Fibroblast of lung (primary cell): ENCODE results near the gene APBB2. TPM values are rescaled to one million over a fixed set of nuclear protein-coding genes. Genes with fewer than 3 reads are reported as not detected.

Experiments
- DNase-seq, 2 donors: peaks; one replicate each; pipeline versions ENCODE4 v3.0.0 to v3.0.0-alpha.2; 2010; ENCODE audit warnings: low read depth in 2 of 2
- H2AFZ ChIP-seq: 2 replicates; pipeline ENCODE4 v1.5.1; 2012; ENCODE audit warnings: low read length, control low read depth, inconsistent platforms
- H3K27ac ChIP-seq: 2 replicates; pipeline ENCODE4 v1.5.1; 2011; ENCODE audit warnings: low read length, control low read depth; ENCODE audit not compliant: insufficient read depth
- H3K27me3 ChIP-seq: 2 replicates; pipeline ENCODE4 v1.5.1; 2011; ENCODE audit warnings: mild to moderate bottlenecking, low read length; ENCODE audit not compliant: control insufficient read depth, insufficient read depth
- H3K36me3 ChIP-seq: 2 replicates; pipeline ENCODE4 v1.5.1; 2011; ENCODE audit warnings: low read length; ENCODE audit not compliant: control insufficient read depth, insufficient read depth
- H3K4me1 ChIP-seq: 2 replicates; pipeline ENCODE4 v1.5.1; 2011; ENCODE audit warnings: low read length; ENCODE audit not compliant: control insufficient read depth, insufficient read depth; ENCODE audit errors: extremely low read depth
- H3K4me2 ChIP-seq: 2 replicates; pipeline ENCODE4 v1.5.1; 2011; ENCODE audit warnings: low read length, control low read depth; ENCODE audit not compliant: insufficient read depth; ENCODE audit errors: extremely low read depth
- H3K4me3 ChIP-seq, 4 experiments: fragments of 200-600 bp in 1 of 4; sonication (generic) in 1 of 4; replicated peaks in 1 of 4; 2 replicates each; pipeline ENCODE4 v1.5.1; 2011 to 2016; ENCODE audit warnings: low read length in 4 of 4, low read depth in 3 of 4, mild to moderate bottlenecking in 3 of 4, control low read depth in 2 of 4, inconsistent platforms in 1 of 4, mixed read lengths in 1 of 4; ENCODE audit not compliant: insufficient read depth in 1 of 4; ENCODE audit errors: control extremely low read depth in 1 of 4
- H3K79me2 ChIP-seq: 2 replicates; pipeline ENCODE4 v1.5.1; 2012; ENCODE audit warnings: mild to moderate bottlenecking, low read length, inconsistent platforms; ENCODE audit not compliant: control insufficient read depth, insufficient read depth
- H3K9ac ChIP-seq: 2 replicates; pipeline ENCODE4 v1.5.1; 2011; ENCODE audit warnings: mild to moderate bottlenecking, low read length, control low read depth; ENCODE audit not compliant: insufficient read depth
- H3K9me3 ChIP-seq: 2 replicates; pipeline ENCODE4 v1.5.1; 2012; ENCODE audit warnings: low read depth, low read length; ENCODE audit not compliant: control insufficient read depth, insufficient read depth
- H4K20me1 ChIP-seq: 2 replicates; pipeline ENCODE4 v1.5.1; 2011; ENCODE audit warnings: low read length; ENCODE audit not compliant: control insufficient read depth, insufficient read depth; ENCODE audit errors: extremely low read depth
- EZH2 ChIP-seq: IDR thresholded peaks from 2 replicates; pipeline ENCODE4 v1.5.1; 2012; ENCODE audit warnings: low read length, control low read depth, mild to moderate bottlenecking; ENCODE audit errors: missing control alignments
- polyA plus RNA-seq, 2 donors: library from polyadenylated mRNA; depleted of rRNA in 1 of 2; stranded (reverse) in 1 of 2; unstranded in 1 of 2; fragments of >200 nt; gene quantifications; 2 replicates each; pipeline ENCODE4 v1.2.1, GENCODE V29; 2011 to 2012; ENCODE audit warnings: missing spikeins in 1 of 2
- total RNA-seq: library from RNA; depleted of rRNA; stranded (reverse); fragments of >200 nt; gene quantifications from 2 replicates; pipeline ENCODE4 v1.2.1, GENCODE V29; 2014
- TF ChIP-seq, protein P1 (sequence below), 2 donors: IDR thresholded peaks in 1 of 2; conservative IDR thresholded peaks in 1 of 2; 1 replicate in 1 of 2; 2 replicates in 1 of 2; pipeline ENCODE4 v1.5.1; 2011 to 2012; ENCODE audit warnings: low read length in 2 of 2, control low read depth in 1 of 2, inconsistent platforms in 1 of 2, low read depth in 1 of 2, mild to moderate bottlenecking in 1 of 2

The APBB2 gene
- total and polyA plus RNA-seq, 2 donors (not counting 1 experiment from before 2014, with no cell fraction given) = 25.1 to 29.8 TPM

DNA sequence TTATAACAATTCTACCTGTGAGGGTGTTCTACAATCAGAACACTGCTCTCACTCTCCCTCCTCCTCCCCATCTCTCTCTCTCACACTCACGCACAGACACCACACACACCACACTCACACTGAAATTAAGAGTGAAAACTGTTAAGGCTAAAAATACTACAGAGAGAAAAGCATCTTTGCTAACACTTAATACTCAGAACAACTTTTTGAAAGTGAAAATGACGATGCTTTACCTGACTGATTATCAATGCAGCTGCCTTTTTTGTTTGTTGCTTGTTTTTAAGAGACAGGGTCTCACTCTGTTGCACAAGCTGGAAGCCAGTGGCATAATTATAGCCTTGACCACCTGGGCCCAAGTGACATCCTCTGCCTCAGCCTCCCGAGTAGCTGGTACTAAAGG lies 222.4 kb downstream of the APBB2 start:
- H2AFZ ChIP-seq = no peak overlapping the region

DNA sequence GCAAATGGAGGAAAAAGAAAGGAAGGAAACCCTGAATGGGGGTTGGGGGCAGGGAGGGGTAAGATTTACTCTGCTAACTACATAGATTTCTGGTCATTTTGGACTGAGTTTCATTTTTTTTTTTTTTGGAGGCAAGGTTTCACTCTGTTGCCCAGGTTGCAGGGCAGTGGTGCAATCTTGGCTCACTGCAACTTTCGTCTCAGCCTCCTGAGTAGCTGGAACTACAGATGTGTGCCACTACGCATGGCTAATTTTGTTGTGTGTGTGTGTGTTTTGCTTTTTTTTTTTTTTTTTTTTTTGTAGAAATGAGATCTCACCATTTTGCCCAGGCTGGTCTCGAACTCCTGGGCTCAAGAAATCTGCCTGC lies 223.5 kb downstream of the APBB2 start:
- DNase-seq = no peak

More for the DNA sequence above, 222.4 kb downstream of the APBB2 start:
- TF ChIP-seq, protein P1, sequence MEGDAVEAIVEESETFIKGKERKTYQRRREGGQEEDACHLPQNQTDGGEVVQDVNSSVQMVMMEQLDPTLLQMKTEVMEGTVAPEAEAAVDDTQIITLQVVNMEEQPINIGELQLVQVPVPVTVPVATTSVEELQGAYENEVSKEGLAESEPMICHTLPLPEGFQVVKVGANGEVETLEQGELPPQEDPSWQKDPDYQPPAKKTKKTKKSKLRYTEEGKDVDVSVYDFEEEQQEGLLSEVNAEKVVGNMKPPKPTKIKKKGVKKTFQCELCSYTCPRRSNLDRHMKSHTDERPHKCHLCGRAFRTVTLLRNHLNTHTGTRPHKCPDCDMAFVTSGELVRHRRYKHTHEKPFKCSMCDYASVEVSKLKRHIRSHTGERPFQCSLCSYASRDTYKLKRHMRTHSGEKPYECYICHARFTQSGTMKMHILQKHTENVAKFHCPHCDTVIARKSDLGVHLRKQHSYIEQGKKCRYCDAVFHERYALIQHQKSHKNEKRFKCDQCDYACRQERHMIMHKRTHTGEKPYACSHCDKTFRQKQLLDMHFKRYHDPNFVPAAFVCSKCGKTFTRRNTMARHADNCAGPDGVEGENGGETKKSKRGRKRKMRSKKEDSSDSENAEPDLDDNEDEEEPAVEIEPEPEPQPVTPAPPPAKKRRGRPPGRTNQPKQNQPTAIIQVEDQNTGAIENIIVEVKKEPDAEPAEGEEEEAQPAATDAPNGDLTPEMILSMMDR (conservative IDR thresholded peaks at IDR 0.05 in 1 of 2, IDR thresholded peaks at IDR 0.05 in 1 of 2; ENCODE audit: low read depth in 1 of 2, low read length in 2 of 2) = no peak
- no peak for TF ChIP-seq EZH2
- Histone ChIP-seq H3K36me3 (no peaks in the 10 kb centered on the region), H3K4me1 (peaks cover 22% of the 10 kb centered on the region), H4K20me1 (no peaks in the 10 kb centered on the region), H3K27ac (peak overlapping the region; percentile 85), H3K4me2 (no peak overlapping the region), H3K4me3 (no peak overlapping the region), H3K9me3 (no peaks in the 10 kb centered on the region), H3K9ac (no peak overlapping the region), H3K79me2 (no peaks in the 10 kb centered on the region), H3K27me3 (no peaks in the 10 kb centered on the region)
- DNase-seq = peak in 1 of 2 donors; percentile 27

DNA sequence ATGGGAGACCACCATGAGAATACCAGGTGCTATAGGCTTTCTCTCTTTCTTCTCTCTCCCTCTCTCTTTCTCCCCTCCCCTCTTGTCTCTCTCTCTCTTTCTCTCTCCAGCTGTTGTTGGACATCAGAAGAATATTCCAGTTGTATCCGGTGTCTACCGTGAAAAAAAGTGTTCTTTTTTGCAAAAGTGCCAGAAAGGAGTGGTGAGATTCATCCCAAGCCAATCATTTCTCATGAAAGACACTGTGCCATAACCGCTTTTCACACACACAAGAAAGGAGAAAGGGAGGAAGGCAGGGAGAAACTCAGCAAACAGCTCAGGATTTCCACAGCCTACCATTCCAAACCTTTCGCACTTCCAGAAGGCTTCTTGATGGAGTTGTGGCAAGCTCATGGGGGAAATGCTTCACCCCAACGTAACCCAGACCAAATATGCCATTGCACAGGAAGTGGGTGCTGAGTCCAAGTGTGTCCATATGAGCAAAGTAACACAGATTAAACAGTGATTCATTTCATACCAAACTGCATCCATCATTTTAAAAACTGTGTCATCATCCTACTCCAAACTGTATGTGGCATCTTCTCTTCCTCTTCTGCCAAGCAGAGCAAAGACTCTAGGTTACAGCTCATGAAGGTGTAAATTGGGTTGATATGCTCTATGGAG lies 224.0 kb downstream of the APBB2 start:
- H3K36me3 ChIP-seq = no peaks in the 10 kb centered on the region
- H3K27ac ChIP-seq = peak overlapping the region; percentile 85
- H3K27me3 ChIP-seq = no peaks in the 10 kb centered on the region
- no peaks in the 10 kb centered on the region for H3K9me3 ChIP-seq
- H3K9ac ChIP-seq = no peak overlapping the region
- no peaks in the 10 kb centered on the region for H4K20me1 ChIP-seq
- H3K4me3 ChIP-seq = no peak overlapping the region
- no peak for TF ChIP-seq EZH2
- TF ChIP-seq, protein P1 (conservative IDR thresholded peaks at IDR 0.05 in 1 of 2, IDR thresholded peaks at IDR 0.05 in 1 of 2; ENCODE audit: low read depth in 1 of 2, low read length in 2 of 2) = no peak
- no peaks in the 10 kb centered on the region for H3K79me2 ChIP-seq
- H3K4me1 ChIP-seq = peaks cover 22% of the 10 kb centered on the region
- H2AFZ ChIP-seq = peak overlapping the region; percentile 23
- peak; percentile 97 to 99 for DNase-seq
- H3K4me2 ChIP-seq = peak overlapping the region; percentile 68

More for the DNA sequence above, 223.5 kb downstream of the APBB2 start:
- Histone ChIP-seq H3K4me2 (peak overlapping the region; percentile 39), H3K4me3 (no peak overlapping the region), H2AFZ (no peak overlapping the region), H3K27ac (peak overlapping the region; percentile 85), H3K4me1 (peaks cover 22% of the 10 kb centered on the region), H3K27me3 (no peaks in the 10 kb centered on the region), H3K9me3 (no peaks in the 10 kb centered on the region), H3K9ac (no peak overlapping the region), H4K20me1 (no peaks in the 10 kb centered on the region), H3K36me3 (no peaks in the 10 kb centered on the region), H3K79me2 (no peaks in the 10 kb centered on the region)
- TF ChIP-seq EZH2 = no peak
- TF ChIP-seq, protein P1 (conservative IDR thresholded peaks at IDR 0.05 in 1 of 2, IDR thresholded peaks at IDR 0.05 in 1 of 2; ENCODE audit: low read depth in 1 of 2, low read length in 2 of 2) = no peak
